ENCODE data around the gene PEAR1. TPM values are rescaled to one million over a fixed set of nuclear protein-coding genes. Genes with fewer than 3 reads are reported as not detected.

Gene PEAR1
- total RNA-seq, 3 donors from 2014 or later (not counting 1 experiment from before 2014, with no cell fraction given): 0.52 to 1.4 (median 0.80) TPM

GRCh38 chr1:156887317-156887716 is 6.2 kb upstream of the PEAR1 start:
- Histone ChIP-seq H3K9me3 (ENCODE audit: control insufficient read depth, insufficient read depth, low read length) (no peaks in the 10 kb centered on the region), H3K4me1 (ENCODE audit: control insufficient read depth, insufficient read depth, low read length) (peaks cover 5% of the 10 kb centered on the region), H3K36me3 (ENCODE audit: control insufficient read depth, insufficient read depth, low read length) (no peaks in the 10 kb centered on the region), H3K27ac (ENCODE audit: low read length) (no peak overlapping the region), H3K27me3 (ENCODE audit: control insufficient read depth, insufficient read depth, low read length) (peaks cover 12% of the 10 kb centered on the region), H3K4me3 (ENCODE audit: low read length) (no peak overlapping the region)
- no peak overlapping the region for H3K4me3 Mint-ChIP-seq
- no peak overlapping the region for H3K27ac Mint-ChIP-seq
- H3K4me1 Mint-ChIP-seq: peaks cover 8 to 11% of the 10 kb centered on the region in 2 donors
- WGBS (ENCODE audit: insufficient coverage): 63% methylated on average over 1 of the region's 3 CpGs
- intact Hi-C loops (cut with micrococcal nuclease): no loop called here
- DNase-seq: no peak
- TF ChIP-seq, protein P1, sequence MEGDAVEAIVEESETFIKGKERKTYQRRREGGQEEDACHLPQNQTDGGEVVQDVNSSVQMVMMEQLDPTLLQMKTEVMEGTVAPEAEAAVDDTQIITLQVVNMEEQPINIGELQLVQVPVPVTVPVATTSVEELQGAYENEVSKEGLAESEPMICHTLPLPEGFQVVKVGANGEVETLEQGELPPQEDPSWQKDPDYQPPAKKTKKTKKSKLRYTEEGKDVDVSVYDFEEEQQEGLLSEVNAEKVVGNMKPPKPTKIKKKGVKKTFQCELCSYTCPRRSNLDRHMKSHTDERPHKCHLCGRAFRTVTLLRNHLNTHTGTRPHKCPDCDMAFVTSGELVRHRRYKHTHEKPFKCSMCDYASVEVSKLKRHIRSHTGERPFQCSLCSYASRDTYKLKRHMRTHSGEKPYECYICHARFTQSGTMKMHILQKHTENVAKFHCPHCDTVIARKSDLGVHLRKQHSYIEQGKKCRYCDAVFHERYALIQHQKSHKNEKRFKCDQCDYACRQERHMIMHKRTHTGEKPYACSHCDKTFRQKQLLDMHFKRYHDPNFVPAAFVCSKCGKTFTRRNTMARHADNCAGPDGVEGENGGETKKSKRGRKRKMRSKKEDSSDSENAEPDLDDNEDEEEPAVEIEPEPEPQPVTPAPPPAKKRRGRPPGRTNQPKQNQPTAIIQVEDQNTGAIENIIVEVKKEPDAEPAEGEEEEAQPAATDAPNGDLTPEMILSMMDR (IDR thresholded peaks at IDR 0.05): no peak
- H3K36me3 Mint-ChIP-seq: no peaks in the 10 kb centered on the region
- H3K9me3 Mint-ChIP-seq: no peaks in the 10 kb centered on the region
- no peak for ATAC-seq
- H3K27me3 Mint-ChIP-seq (ENCODE audit: low read depth in 2 of 2): peaks cover 27 to 41% of the 10 kb centered on the region in 2 donors

GRCh38 chr1:156887734-156888133 is 5.8 kb upstream of the PEAR1 start:
- Mint-ChIP-seq H3K4me1 (peaks cover 8 to 15% of the 10 kb centered on the region in 2 donors), H3K27me3 (ENCODE audit: low read depth in 2 of 2) (peaks cover 27 to 43% of the 10 kb centered on the region in 2 donors), H3K27ac (no peak overlapping the region), H3K9me3 (no peaks in the 10 kb centered on the region), H3K36me3 (no peaks in the 10 kb centered on the region), H3K4me3 (no peak overlapping the region)
- H3K27me3 ChIP-seq (ENCODE audit: control insufficient read depth, insufficient read depth, low read length): peaks cover 15% of the 10 kb centered on the region
- H3K27ac ChIP-seq (ENCODE audit: low read length): no peak overlapping the region
- no peak for ATAC-seq
- no peak for DNase-seq
- intact Hi-C loops (cut with micrococcal nuclease): no loop called here
- H3K4me3 ChIP-seq (ENCODE audit: low read length): no peak overlapping the region
- H3K36me3 ChIP-seq (ENCODE audit: control insufficient read depth, insufficient read depth, low read length): no peaks in the 10 kb centered on the region
- 68% methylated on average over 4 of the region's 6 CpGs for WGBS (ENCODE audit: insufficient coverage)
- H3K9me3 ChIP-seq (ENCODE audit: control insufficient read depth, insufficient read depth, low read length): no peaks in the 10 kb centered on the region
- TF ChIP-seq, protein P1 (IDR thresholded peaks at IDR 0.05): no peak
- peaks cover 9% of the 10 kb centered on the region for H3K4me1 ChIP-seq (ENCODE audit: control insufficient read depth, insufficient read depth, low read length)

GRCh38 chr1:156889802-156890580 is 3.5 kb upstream of the PEAR1 start:
- H3K27ac ChIP-seq (ENCODE audit: low read length): no peak overlapping the region
- peak; percentile 44 to 73 for DNase-seq
- Mint-ChIP-seq H3K4me3 (peak overlapping the region; percentile 29), H3K27ac (no peak overlapping the region), H3K9me3 (no peaks in the 10 kb centered on the region), H3K27me3 (ENCODE audit: low read depth in 2 of 2) (peaks cover 30 to 46% of the 10 kb centered on the region in 2 donors), H3K4me1 (peaks cover 8 to 21% of the 10 kb centered on the region in 2 donors), H3K36me3 (no peaks in the 10 kb centered on the region)
- H3K9me3 ChIP-seq (ENCODE audit: control insufficient read depth, insufficient read depth, low read length): no peaks in the 10 kb centered on the region
- TF ChIP-seq, protein P1 (IDR thresholded peaks at IDR 0.05): peak; percentile 78
- ATAC-seq: peak; percentile 38 to 53 (median 45)
- H3K4me1 ChIP-seq (ENCODE audit: control insufficient read depth, insufficient read depth, low read length): peaks cover 20% of the 10 kb centered on the region
- no peak overlapping the region for H3K4me3 ChIP-seq (ENCODE audit: low read length)
- 43% methylated on average over 8 of the region's 8 CpGs for WGBS (ENCODE audit: insufficient coverage)
- intact Hi-C loops (cut with micrococcal nuclease): loop anchor here (1.0 to 2.0 kb wide), 4 partner anchors 51 to 201 kb away; no protein-coding TSS in a partner anchor
- no peaks in the 10 kb centered on the region for H3K36me3 ChIP-seq (ENCODE audit: control insufficient read depth, insufficient read depth, low read length)
- H3K27me3 ChIP-seq (ENCODE audit: control insufficient read depth, insufficient read depth, low read length): peaks cover 29% of the 10 kb centered on the region
